Measurements from ENCODE around the gene PLCG2.

PLCG2 gene

DNA sequence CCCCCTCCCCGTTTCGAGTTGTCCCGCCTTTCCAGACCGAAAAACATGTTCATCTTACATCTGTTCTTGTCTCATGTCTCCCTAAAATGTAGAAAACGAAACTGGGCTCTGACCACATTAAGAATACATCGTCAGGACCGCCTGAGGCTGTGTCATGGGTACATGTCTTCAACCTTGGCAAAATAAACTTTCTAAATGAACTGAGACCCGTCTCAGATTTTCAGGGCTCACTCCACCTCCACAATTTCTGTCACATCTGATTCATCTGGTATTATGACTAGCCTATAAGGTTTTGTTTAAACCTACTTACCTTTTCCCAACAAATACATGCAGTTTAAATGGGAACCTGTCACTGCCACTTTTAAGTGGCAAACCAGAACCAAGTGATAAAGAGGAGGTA lies 231.6 kb downstream of the PLCG2 start:
- Histone ChIP-seq H3K4me1 (ENCODE audit: insufficient read depth, low read length) (no peaks in the 10 kb centered on the region), H3K27me3 (ENCODE audit: insufficient read depth, low read length, poor library complexity) (no peaks in the 10 kb centered on the region), H2AFZ (ENCODE audit: low read depth, low read length) (no peak overlapping the region), H3K36me3 (ENCODE audit: insufficient read depth, low read length) (no peaks in the 10 kb centered on the region), H3K79me2 (ENCODE audit: insufficient read depth, low read length) (no peaks in the 10 kb centered on the region), H3K4me3 (ENCODE audit: low read depth in 1 of 2, low read length in 2 of 2) (no peak overlapping the region), H3K9ac (ENCODE audit: low read depth, low read length) (no peak overlapping the region), H4K20me1 (ENCODE audit: insufficient read depth, low read length) (no peaks in the 10 kb centered on the region), H3K4me2 (ENCODE audit: insufficient read depth, low read length) (no peak overlapping the region), H3K27ac (ENCODE audit: low read length) (no peak overlapping the region), H3K9me3 (ENCODE audit: insufficient read depth, low read length, severe bottlenecking) (peaks cover 20% of the 10 kb centered on the region)
- TF ChIP-seq, protein P1, sequence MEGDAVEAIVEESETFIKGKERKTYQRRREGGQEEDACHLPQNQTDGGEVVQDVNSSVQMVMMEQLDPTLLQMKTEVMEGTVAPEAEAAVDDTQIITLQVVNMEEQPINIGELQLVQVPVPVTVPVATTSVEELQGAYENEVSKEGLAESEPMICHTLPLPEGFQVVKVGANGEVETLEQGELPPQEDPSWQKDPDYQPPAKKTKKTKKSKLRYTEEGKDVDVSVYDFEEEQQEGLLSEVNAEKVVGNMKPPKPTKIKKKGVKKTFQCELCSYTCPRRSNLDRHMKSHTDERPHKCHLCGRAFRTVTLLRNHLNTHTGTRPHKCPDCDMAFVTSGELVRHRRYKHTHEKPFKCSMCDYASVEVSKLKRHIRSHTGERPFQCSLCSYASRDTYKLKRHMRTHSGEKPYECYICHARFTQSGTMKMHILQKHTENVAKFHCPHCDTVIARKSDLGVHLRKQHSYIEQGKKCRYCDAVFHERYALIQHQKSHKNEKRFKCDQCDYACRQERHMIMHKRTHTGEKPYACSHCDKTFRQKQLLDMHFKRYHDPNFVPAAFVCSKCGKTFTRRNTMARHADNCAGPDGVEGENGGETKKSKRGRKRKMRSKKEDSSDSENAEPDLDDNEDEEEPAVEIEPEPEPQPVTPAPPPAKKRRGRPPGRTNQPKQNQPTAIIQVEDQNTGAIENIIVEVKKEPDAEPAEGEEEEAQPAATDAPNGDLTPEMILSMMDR (IDR thresholded peaks at IDR 0.05; ENCODE audit: borderline replicate concordance, extremely low read depth, low read length, poor library complexity, severe bottlenecking), result no peak
- no peak for TF ChIP-seq EZH2 (IDR thresholded peaks at IDR 0.05; ENCODE audit: borderline replicate concordance, low read depth, low read length, severe bottlenecking)
- DNase-seq (no peak), ATAC-seq (ENCODE audit: insufficient read depth, low read depth) (no peak)

DNA sequence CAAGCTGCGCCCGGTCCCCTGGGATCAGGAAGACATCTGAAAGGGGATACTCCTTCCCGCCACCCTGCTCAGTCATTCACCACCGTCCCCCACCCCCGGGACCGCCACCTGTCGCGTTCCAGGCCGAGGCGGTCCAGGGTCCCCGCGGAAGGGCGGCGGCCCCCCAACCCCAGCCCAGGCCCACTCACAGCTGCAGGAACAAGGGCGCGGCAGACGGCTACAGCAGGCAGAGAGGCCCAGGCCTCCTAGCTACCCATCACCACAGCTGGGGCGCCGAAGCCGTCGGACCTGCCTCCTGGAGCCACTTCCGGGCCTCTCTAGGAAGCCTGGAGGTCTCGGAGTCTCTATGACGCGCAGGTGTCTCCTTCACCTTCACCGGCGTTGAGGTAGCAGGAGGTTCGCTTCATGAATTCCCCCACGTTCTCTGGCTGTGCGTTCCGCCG lies 232.1 kb downstream of the PLCG2 start, which contains the start of gene SDR42E1:
Gene SDR42E1 (minus strand): TSS at position 272 of the 443 bp plus-strand sequence. CDS start 10,612 bp downstream, outside the sequence.
- H3K4me2 ChIP-seq (ENCODE audit: insufficient read depth, low read length), result no peak within 1 kb of the TSS
- H3K4me3 ChIP-seq (ENCODE audit: low read depth in 1 of 2, low read length in 2 of 2), result no peak within 1 kb of the TSS
- no peaks in the 10 kb centered on the region for H3K4me1 ChIP-seq (ENCODE audit: insufficient read depth, low read length)
- H4K20me1 ChIP-seq (ENCODE audit: insufficient read depth, low read length), result no peaks in the 10 kb centered on the region
- ATAC-seq (ENCODE audit: insufficient read depth, low read depth) (no peak), DNase-seq (no peak)
- H3K9ac ChIP-seq (ENCODE audit: low read depth, low read length), result no peak within 1 kb of the TSS
- no peak for TF ChIP-seq EZH2 (IDR thresholded peaks at IDR 0.05; ENCODE audit: borderline replicate concordance, low read depth, low read length, severe bottlenecking)
- TF ChIP-seq, protein P1 (IDR thresholded peaks at IDR 0.05; ENCODE audit: borderline replicate concordance, extremely low read depth, low read length, poor library complexity, severe bottlenecking), result no peak
- peaks cover 20% of the 10 kb centered on the region for H3K9me3 ChIP-seq (ENCODE audit: insufficient read depth, low read length, severe bottlenecking)
- no peaks in the 10 kb centered on the region for H3K36me3 ChIP-seq (ENCODE audit: insufficient read depth, low read length)
- H3K27ac ChIP-seq (ENCODE audit: low read length), result no peak within 1 kb of the TSS
- no peak within 1 kb of the TSS for H2AFZ ChIP-seq (ENCODE audit: low read depth, low read length)
- no peaks in the 10 kb centered on the region for H3K27me3 ChIP-seq (ENCODE audit: insufficient read depth, low read length, poor library complexity)
- no peaks in the 10 kb centered on the region for H3K79me2 ChIP-seq (ENCODE audit: insufficient read depth, low read length)

Measured in DND-41 (cell line).